PC-3 (cell line): ENCODE data around the gene CCDC13.

Source experiments
- CTCF ChIP-seq: fragments of 300-600 bp; sonication (generic); conservative IDR thresholded peaks from 2 replicates; pipeline ENCODE4 v1.5.1; 2017; ENCODE audit warnings: antibody characterized with exemption, low read depth, mild to moderate bottlenecking, low read length
- EZH2 ChIP-seq: fragments of 300-600 bp; sonication (generic); IDR thresholded peaks from one replicate; pipeline ENCODE4 v1.6.1; 2017; ENCODE audit warnings: antibody characterized with exemption, mild to moderate bottlenecking, low read length; ENCODE audit not compliant: unreplicated experiment

DNA sequence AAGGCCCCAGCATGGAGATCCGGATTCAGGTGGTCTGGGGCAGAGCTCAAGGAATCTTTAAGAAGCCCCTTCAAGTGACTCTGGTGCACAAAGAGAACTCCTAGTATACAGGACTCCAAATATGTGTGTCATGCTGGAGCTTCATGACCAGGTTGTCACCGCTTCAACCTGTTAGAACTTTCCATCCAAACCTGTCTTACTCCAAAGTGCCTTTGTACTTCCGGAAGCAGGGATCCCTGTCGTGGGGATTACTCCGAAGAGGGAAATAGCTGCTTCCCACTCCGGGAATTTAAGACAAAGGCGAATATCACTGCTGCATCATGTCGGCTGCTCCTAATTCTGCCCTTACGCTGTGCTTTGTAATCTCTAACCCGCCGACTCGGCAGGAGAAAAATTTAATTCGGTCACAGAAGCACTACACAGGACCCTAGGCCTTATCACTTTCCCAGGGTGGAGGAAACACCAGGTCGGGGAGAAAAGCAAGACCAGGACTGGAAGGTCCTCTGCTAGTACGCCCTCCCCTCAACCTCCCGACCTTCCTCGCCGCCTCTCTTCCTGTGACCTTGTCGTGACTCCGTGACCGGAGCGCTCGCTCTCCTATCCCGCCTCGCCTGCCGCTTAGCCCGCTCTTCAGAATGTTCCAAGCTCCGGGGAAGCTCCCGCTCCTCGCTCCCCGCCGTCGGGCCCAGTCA is 30.5 kb upstream of the CCDC13 start:
- no peak for TF ChIP-seq CTCF
- no peak for TF ChIP-seq EZH2
